Keratinocyte (primary cell): ENCODE data around the gene NRROS.

Experiments used
- EZH2 ChIP-seq: IDR thresholded peaks from one replicate; pipeline ENCODE4 v1.6.1; 2012; ENCODE audit warnings: inconsistent platforms, mild to moderate bottlenecking, low read length, moderate library complexity
- TF ChIP-seq, protein P1 (sequence below), 3 experiments: IDR thresholded peaks in 1 of 3; conservative IDR thresholded peaks in 1 of 3; optimal IDR thresholded peaks in 1 of 3; 2 replicates in 2 of 3; 3 replicates in 1 of 3; pipeline versions ENCODE3 to v1.5.1; 2011; ENCODE audit warnings: low read length in 3 of 3, mild to moderate bottlenecking in 3 of 3, moderate library complexity in 2 of 3, control low read depth in 1 of 3, inconsistent platforms in 1 of 3; ENCODE audit not compliant: insufficient read depth in 2 of 3; ENCODE audit errors: extremely low read depth in 1 of 3

DNA sequence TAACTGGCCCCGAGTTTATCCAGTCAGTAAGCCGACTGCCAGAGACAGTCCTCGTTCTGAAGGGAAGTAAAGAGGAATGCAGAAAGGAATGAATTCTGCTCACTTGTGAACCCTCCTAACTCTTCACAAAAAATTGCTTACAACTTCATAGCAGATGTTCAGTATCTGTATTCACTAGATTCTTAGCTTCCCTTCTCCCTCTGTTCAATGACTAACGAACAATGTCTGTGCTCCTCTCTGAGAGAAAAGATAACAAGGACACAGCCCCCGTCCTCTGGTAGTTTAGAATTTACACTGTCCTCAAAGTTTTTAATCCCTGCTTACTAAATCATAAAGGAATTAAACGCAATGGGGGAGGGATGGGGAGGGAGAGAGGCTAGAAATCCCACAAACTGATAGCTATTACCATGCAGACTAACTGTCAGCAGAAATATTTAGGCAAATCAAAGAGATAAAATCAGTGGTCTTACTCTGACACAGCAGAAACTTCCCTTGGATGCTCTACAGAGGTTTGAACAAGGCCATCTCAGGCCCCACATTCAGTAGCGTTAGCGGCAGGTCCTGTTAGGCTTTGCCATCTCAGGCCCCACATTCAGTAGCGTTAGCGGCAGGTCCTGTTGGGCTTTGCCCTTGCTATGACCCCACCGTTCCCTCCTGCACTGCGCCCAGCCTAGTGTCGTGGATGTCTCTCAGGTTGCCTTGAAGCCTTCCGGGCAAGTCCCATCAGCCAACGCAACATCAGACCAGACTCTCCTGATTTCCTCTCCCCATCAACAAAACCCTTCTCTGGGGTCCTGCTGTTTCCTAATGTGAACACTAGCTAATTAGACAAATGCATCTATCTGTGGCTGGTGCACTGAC lies 23.4 kb downstream of the NRROS start:
- TF ChIP-seq, protein P1, sequence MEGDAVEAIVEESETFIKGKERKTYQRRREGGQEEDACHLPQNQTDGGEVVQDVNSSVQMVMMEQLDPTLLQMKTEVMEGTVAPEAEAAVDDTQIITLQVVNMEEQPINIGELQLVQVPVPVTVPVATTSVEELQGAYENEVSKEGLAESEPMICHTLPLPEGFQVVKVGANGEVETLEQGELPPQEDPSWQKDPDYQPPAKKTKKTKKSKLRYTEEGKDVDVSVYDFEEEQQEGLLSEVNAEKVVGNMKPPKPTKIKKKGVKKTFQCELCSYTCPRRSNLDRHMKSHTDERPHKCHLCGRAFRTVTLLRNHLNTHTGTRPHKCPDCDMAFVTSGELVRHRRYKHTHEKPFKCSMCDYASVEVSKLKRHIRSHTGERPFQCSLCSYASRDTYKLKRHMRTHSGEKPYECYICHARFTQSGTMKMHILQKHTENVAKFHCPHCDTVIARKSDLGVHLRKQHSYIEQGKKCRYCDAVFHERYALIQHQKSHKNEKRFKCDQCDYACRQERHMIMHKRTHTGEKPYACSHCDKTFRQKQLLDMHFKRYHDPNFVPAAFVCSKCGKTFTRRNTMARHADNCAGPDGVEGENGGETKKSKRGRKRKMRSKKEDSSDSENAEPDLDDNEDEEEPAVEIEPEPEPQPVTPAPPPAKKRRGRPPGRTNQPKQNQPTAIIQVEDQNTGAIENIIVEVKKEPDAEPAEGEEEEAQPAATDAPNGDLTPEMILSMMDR (optimal IDR thresholded peaks at IDR 0.05 in 1 of 3, IDR thresholded peaks at IDR 0.05 in 1 of 3, conservative IDR thresholded peaks at IDR 0.05 in 1 of 3; ENCODE audit: extremely low read depth in 1 of 3, insufficient read depth in 2 of 3, low read length in 3 of 3), result no peak
- TF ChIP-seq EZH2, result no peak
